Caco-2 (cell line): ENCODE measurements around the gene SPARCL1. TPM values are rescaled to one million over a fixed set of nuclear protein-coding genes. Genes with fewer than 3 reads are reported as not detected.

Experiments used
- BruUV-seq: library from RNA; stranded (reverse); fragments of 400-500 nt; replicated peaks from 2 replicates; lab custom pipeline; 2021; lab: Mats Ljungman, UMichigan
- CTCF ChIA-PET: fragments of 300-600 bp; sonication (Branson Sonifier 250); formaldehyde crosslinking; loops from one replicate; lab custom pipeline; 2022; ENCODE audit warnings: antibody characterized with exemption; lab: Charles Lee
- POLR2A ChIA-PET: fragments of 300-600 bp; sonication (Branson Sonifier 250); formaldehyde crosslinking; loops from one replicate; lab custom pipeline; 2022; ENCODE audit warnings: antibody characterized with exemption; lab: Charles Lee
- DNase-seq, 2 experiments: peaks; one replicate each; pipeline versions ENCODE4 v3.0.0 to v3.0.0-alpha.2; 2020 to 2022
- H3K27me3 ChIP-seq: replicated peaks from 2 replicates; pipeline ENCODE4 v1.6.0; 2011; ENCODE audit warnings: low read length; ENCODE audit not compliant: control insufficient read depth, insufficient read depth
- H3K36me3 ChIP-seq: 2 replicates; pipeline ENCODE4 v1.5.1; 2011; ENCODE audit warnings: low read length; ENCODE audit not compliant: control insufficient read depth, insufficient read depth
- H3K4me1 ChIP-seq: fragments of 250-450 bp; sonication (Bioruptor Pico); 2 replicates; pipeline ENCODE4 v1.5.1; 2020; ENCODE audit warnings: mild to moderate bottlenecking
- H3K4me3 ChIP-seq: 2 replicates; pipeline ENCODE4 v1.5.1; 2011; ENCODE audit warnings: low read depth, mild to moderate bottlenecking, control low read depth, low read length
- H3K9me3 ChIP-seq: fragments of 250-450 bp; sonication (Bioruptor Pico); 2 replicates; pipeline ENCODE4 v1.5.1; 2020; ENCODE audit warnings: mild to moderate bottlenecking, moderate library complexity
- H3K27ac Mint-ChIP-seq: one replicate; pipeline ENCODE4 v1.8.0; 2022; ENCODE audit warnings: mixed read lengths; ENCODE audit not compliant: unreplicated experiment
- H3K27me3 Mint-ChIP-seq: one replicate; pipeline ENCODE4 v1.8.0; 2022; ENCODE audit warnings: mixed read lengths; ENCODE audit not compliant: insufficient read depth, unreplicated experiment
- H3K36me3 Mint-ChIP-seq: one replicate; pipeline ENCODE4 v1.8.0; 2022; ENCODE audit warnings: mild to moderate bottlenecking, mixed read lengths; ENCODE audit not compliant: insufficient read depth, unreplicated experiment
- H3K4me1 Mint-ChIP-seq: one replicate; pipeline ENCODE4 v1.8.0; 2022; ENCODE audit warnings: low read depth, mixed read lengths; ENCODE audit not compliant: unreplicated experiment
- H3K4me3 Mint-ChIP-seq: one replicate; pipeline ENCODE4 v1.8.0; 2022; ENCODE audit warnings: mild to moderate bottlenecking, moderate library complexity, mixed read lengths; ENCODE audit not compliant: unreplicated experiment
- H3K9me3 Mint-ChIP-seq: one replicate; pipeline ENCODE4 v1.8.0; 2022; ENCODE audit warnings: mixed read lengths; ENCODE audit not compliant: unreplicated experiment
- intact Hi-C: fragments of 100-400 bp; cut with micrococcal nuclease; formaldehyde crosslinking; loops from one replicate; pipeline ENCODE4 v1.10.0; 2022; ENCODE audit not compliant: unreplicated experiment
- total RNA-seq: library from RNA; stranded (reverse); gene quantifications from 2 replicates; pipeline ENCODE4 v1.2.3, GENCODE V29; 2022
- TF ChIP-seq, protein P1 (sequence below), 2 experiments: fragments of 200-600 bp in 1 of 2; IDR thresholded peaks; 1 replicate in 1 of 2; 2 replicates in 1 of 2; pipeline versions ENCODE4 v1.5.1 to v1.8.0; 2011 to 2022; ENCODE audit warnings: antibody characterized with exemption in 1 of 2, control low read depth in 1 of 2, inconsistent platforms in 1 of 2, low read depth in 1 of 2, low read length in 1 of 2, mild to moderate bottlenecking in 1 of 2, moderate library complexity in 1 of 2; ENCODE audit not compliant: insufficient read depth in 1 of 2, severe bottlenecking in 1 of 2, unreplicated experiment in 1 of 2

The SPARCL1 gene
- total RNA-seq, 1 experiment from 2014 or later, result 0.18 TPM

DNA sequence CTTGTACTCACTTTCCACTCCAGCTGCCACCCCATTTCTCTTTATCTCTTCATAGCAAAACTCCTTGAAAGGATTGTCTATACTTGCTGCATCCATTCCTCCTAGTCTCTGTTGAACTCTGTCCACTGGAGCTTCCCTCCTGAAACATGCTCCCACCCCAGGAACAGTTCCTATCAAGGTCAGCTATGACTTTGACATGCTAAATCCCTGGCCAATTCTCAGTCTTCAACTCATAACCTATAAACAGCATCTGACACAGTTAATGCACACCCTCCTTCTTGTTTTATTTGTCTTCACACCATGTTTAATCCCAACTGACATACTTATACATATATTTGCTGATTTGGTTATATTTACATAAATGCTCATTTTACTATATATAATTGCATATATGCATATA is 47.8 kb downstream of the SPARCL1 start:
- Histone ChIP-seq H3K4me3 (no peak overlapping the region), H3K36me3 (no peaks in the 10 kb centered on the region), H3K9me3 (no peaks in the 10 kb centered on the region), H3K27me3 (no peaks in the 10 kb centered on the region), H3K4me1 (no peaks in the 10 kb centered on the region)
- Mint-ChIP-seq H3K36me3 (no peaks in the 10 kb centered on the region), H3K4me1 (no peaks in the 10 kb centered on the region), H3K9me3 (no peaks in the 10 kb centered on the region), H3K27me3 (no peaks in the 10 kb centered on the region), H3K27ac (no peak overlapping the region), H3K4me3 (no peak overlapping the region)
- no TSS peak for BruUV-seq
- intact Hi-C loops, result no loop called here
- no peak for DNase-seq
- TF ChIP-seq, protein P1, sequence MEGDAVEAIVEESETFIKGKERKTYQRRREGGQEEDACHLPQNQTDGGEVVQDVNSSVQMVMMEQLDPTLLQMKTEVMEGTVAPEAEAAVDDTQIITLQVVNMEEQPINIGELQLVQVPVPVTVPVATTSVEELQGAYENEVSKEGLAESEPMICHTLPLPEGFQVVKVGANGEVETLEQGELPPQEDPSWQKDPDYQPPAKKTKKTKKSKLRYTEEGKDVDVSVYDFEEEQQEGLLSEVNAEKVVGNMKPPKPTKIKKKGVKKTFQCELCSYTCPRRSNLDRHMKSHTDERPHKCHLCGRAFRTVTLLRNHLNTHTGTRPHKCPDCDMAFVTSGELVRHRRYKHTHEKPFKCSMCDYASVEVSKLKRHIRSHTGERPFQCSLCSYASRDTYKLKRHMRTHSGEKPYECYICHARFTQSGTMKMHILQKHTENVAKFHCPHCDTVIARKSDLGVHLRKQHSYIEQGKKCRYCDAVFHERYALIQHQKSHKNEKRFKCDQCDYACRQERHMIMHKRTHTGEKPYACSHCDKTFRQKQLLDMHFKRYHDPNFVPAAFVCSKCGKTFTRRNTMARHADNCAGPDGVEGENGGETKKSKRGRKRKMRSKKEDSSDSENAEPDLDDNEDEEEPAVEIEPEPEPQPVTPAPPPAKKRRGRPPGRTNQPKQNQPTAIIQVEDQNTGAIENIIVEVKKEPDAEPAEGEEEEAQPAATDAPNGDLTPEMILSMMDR (IDR thresholded peaks at IDR 0.05; ENCODE audit: insufficient read depth in 1 of 2, low read depth in 1 of 2, low read length in 1 of 2, severe bottlenecking in 1 of 2, unreplicated experiment in 1 of 2), result no peak
- CTCF ChIA-PET, result no interaction called here
- POLR2A ChIA-PET, result no interaction called here

DNA sequence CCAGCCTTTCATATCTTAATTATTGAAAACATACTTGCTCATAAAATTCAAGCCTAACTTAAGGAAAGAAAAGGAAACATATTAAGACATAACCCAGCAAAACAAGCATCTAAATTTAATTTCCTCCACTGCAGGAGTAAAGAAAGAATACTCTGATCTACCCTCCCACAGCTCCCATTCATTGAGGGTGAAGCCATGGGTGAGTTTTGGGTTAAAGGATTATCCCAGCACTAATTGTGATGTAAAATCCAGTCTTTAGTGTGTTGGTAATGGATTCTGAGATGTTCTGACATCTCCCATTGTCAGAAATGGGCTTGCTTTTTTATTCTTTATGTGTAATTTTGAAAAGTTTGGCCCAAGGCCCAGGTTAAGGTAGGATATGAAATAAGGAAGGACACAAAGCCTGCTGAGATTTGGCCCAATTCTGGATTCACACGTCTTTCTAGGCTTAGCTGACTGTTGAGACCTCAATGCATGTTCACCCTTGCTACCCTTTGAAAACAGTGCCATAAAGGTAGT is 50.4 kb downstream of the SPARCL1 start:
- Histone ChIP-seq H3K4me1 (no peaks in the 10 kb centered on the region), H3K4me3 (no peak overlapping the region), H3K36me3 (no peaks in the 10 kb centered on the region), H3K9me3 (no peaks in the 10 kb centered on the region), H3K27me3 (no peaks in the 10 kb centered on the region)
- Mint-ChIP-seq H3K36me3 (no peaks in the 10 kb centered on the region), H3K27me3 (no peaks in the 10 kb centered on the region), H3K27ac (no peak overlapping the region), H3K9me3 (no peaks in the 10 kb centered on the region), H3K4me3 (no peak overlapping the region), H3K4me1 (no peaks in the 10 kb centered on the region)
- TF ChIP-seq, protein P1 (IDR thresholded peaks at IDR 0.05; ENCODE audit: insufficient read depth in 1 of 2, low read depth in 1 of 2, low read length in 1 of 2, severe bottlenecking in 1 of 2, unreplicated experiment in 1 of 2), result no peak
- intact Hi-C loops, result no loop called here
- DNase-seq, result no peak
- ChIA-PET POLR2A (no interaction called here), CTCF (no interaction called here)
- no TSS peak for BruUV-seq

DNA sequence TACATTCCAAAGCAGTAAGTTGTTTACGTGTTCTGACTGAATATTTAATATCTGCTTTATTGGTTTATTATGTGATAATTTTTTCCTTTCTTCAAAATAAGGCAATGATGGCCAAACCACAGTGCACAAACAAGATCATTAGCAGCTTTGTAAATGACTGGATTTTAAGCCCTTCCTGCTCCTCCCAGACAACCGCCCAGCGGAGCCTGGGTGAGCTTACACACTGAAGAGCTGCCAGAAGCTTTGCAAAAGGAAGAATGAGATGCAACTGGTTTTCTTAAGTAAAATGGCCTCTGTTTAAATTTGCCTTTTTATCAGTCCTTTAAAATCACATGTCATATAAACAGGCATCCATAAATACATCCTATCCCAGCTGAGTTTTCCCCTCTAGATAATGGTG is 52.2 kb downstream of the SPARCL1 start:
- intact Hi-C loops, result no loop called here
- H3K27ac Mint-ChIP-seq, result no peak overlapping the region
- H3K27me3 Mint-ChIP-seq, result no peaks in the 10 kb centered on the region
- BruUV-seq, result no TSS peak
- H3K36me3 Mint-ChIP-seq, result no peaks in the 10 kb centered on the region
- H3K27me3 ChIP-seq, result no peaks in the 10 kb centered on the region
- ChIA-PET CTCF (no interaction called here), POLR2A (no interaction called here)
- no peaks in the 10 kb centered on the region for H3K4me1 ChIP-seq
- H3K36me3 ChIP-seq, result no peaks in the 10 kb centered on the region
- no peak overlapping the region for H3K4me3 ChIP-seq
- no peaks in the 10 kb centered on the region for H3K4me1 Mint-ChIP-seq
- TF ChIP-seq, protein P1 (IDR thresholded peaks at IDR 0.05; ENCODE audit: insufficient read depth in 1 of 2, low read depth in 1 of 2, low read length in 1 of 2, severe bottlenecking in 1 of 2, unreplicated experiment in 1 of 2), result no peak
- H3K9me3 Mint-ChIP-seq, result no peaks in the 10 kb centered on the region
- H3K4me3 Mint-ChIP-seq, result no peak overlapping the region
- DNase-seq, result no peak
- H3K9me3 ChIP-seq, result no peaks in the 10 kb centered on the region
